Astrocyte (in vitro differentiated cells and primary cell): Measurements from ENCODE around the gene MLLT1. TPM values are rescaled to one million over a fixed set of nuclear protein-coding genes. Genes with fewer than 3 reads are reported as not detected.
A peak's percentile ranks its signal among the peaks of the same experiment; 100 is the strongest.

Experiments used
- DNase-seq: peaks from one replicate; pipeline ENCODE4 v3.0.0-alpha.2; 2010; ENCODE audit warnings: low read depth
- FAIRE-seq: peaks from 2 replicates; lab custom pipeline; 2011; peaks lifted over from hg19 to GRCh38; lab: Jason Lieb, UNC
- H2AFZ ChIP-seq: 2 replicates; pipeline ENCODE4 v1.6.0; 2012; ENCODE audit warnings: low read depth, low read length, inconsistent platforms
- H3K27ac ChIP-seq: 2 replicates; pipeline ENCODE4 v1.5.1; 2011; ENCODE audit warnings: low read depth, low read length, inconsistent platforms
- H3K27me3 ChIP-seq: 2 replicates; pipeline ENCODE4 v1.6.0; 2011; ENCODE audit warnings: low read length, inconsistent platforms; ENCODE audit not compliant: insufficient read depth
- H3K36me3 ChIP-seq: 2 replicates; pipeline ENCODE4 v1.5.1; 2011; ENCODE audit warnings: low read length, inconsistent platforms; ENCODE audit not compliant: insufficient read depth
- H3K4me1 ChIP-seq: 2 replicates; pipeline ENCODE4 v1.5.1; 2011; ENCODE audit warnings: low read length, inconsistent platforms; ENCODE audit not compliant: insufficient read depth
- H3K4me2 ChIP-seq: 2 replicates; pipeline ENCODE4 v1.6.0; 2012; ENCODE audit warnings: low read length, inconsistent platforms
- H3K4me3 ChIP-seq: 2 replicates; pipeline ENCODE4 v1.5.1; 2011; ENCODE audit warnings: low read depth, mild to moderate bottlenecking, low read length, inconsistent platforms; ENCODE audit not compliant: insufficient read depth
- H3K79me2 ChIP-seq: 2 replicates; pipeline ENCODE4 v1.6.0; 2012; ENCODE audit warnings: mild to moderate bottlenecking, low read length, inconsistent platforms; ENCODE audit not compliant: insufficient read depth
- H3K9ac ChIP-seq: 2 replicates; pipeline ENCODE4 v1.6.0; 2012; ENCODE audit warnings: mild to moderate bottlenecking, low read length, inconsistent platforms
- H3K9me3 ChIP-seq: 2 replicates; pipeline ENCODE4 v1.5.1; 2012; ENCODE audit warnings: low read depth, mild to moderate bottlenecking, low read length, inconsistent platforms; ENCODE audit not compliant: insufficient read depth
- H4K20me1 ChIP-seq: 2 replicates; pipeline ENCODE4 v1.6.0; 2012; ENCODE audit warnings: low read length, inconsistent platforms; ENCODE audit not compliant: insufficient read depth
- H3K27ac Mint-ChIP-seq: one replicate; pipeline ENCODE4 v1.8.0; 2021; ENCODE audit warnings: mild to moderate bottlenecking, mixed read lengths; ENCODE audit not compliant: unreplicated experiment
- H3K27me3 Mint-ChIP-seq: one replicate; pipeline ENCODE4 v1.8.0; 2021; ENCODE audit warnings: low read depth, mixed read lengths; ENCODE audit not compliant: unreplicated experiment
- H3K36me3 Mint-ChIP-seq: one replicate; pipeline ENCODE4 v1.8.0; 2021; ENCODE audit warnings: low read depth, mixed read lengths; ENCODE audit not compliant: unreplicated experiment
- H3K4me1 Mint-ChIP-seq: one replicate; pipeline ENCODE4 v1.8.0; 2021; ENCODE audit warnings: low read depth, mixed read lengths; ENCODE audit not compliant: unreplicated experiment
- H3K4me3 Mint-ChIP-seq: one replicate; pipeline ENCODE4 v1.8.0; 2021; ENCODE audit warnings: mild to moderate bottlenecking, moderate library complexity, mixed read lengths; ENCODE audit not compliant: unreplicated experiment
- H3K9me3 Mint-ChIP-seq: one replicate; pipeline ENCODE4 v1.8.0; 2021; ENCODE audit warnings: mild to moderate bottlenecking, mixed read lengths; ENCODE audit not compliant: unreplicated experiment
- CTCF ChIP-seq: IDR thresholded peaks from 2 replicates; pipeline ENCODE4 v1.5.1; 2011; ENCODE audit warnings: low read depth, mild to moderate bottlenecking, inconsistent platforms, low read length, moderate library complexity; ENCODE audit not compliant: insufficient read depth
- EZH2 ChIP-seq: IDR thresholded peaks from 2 replicates; pipeline ENCODE4 v1.6.1; 2012; ENCODE audit warnings: mild to moderate bottlenecking, low read length, inconsistent platforms; ENCODE audit not compliant: insufficient read depth
- total RNA-seq: library from RNA; stranded (reverse); gene quantifications from 2 replicates; pipeline ENCODE4 v1.2.1, GENCODE V29; 2021

Gene MLLT1
- total RNA-seq, 1 donor from 2014 or later, result 46.0 TPM

DNA sequence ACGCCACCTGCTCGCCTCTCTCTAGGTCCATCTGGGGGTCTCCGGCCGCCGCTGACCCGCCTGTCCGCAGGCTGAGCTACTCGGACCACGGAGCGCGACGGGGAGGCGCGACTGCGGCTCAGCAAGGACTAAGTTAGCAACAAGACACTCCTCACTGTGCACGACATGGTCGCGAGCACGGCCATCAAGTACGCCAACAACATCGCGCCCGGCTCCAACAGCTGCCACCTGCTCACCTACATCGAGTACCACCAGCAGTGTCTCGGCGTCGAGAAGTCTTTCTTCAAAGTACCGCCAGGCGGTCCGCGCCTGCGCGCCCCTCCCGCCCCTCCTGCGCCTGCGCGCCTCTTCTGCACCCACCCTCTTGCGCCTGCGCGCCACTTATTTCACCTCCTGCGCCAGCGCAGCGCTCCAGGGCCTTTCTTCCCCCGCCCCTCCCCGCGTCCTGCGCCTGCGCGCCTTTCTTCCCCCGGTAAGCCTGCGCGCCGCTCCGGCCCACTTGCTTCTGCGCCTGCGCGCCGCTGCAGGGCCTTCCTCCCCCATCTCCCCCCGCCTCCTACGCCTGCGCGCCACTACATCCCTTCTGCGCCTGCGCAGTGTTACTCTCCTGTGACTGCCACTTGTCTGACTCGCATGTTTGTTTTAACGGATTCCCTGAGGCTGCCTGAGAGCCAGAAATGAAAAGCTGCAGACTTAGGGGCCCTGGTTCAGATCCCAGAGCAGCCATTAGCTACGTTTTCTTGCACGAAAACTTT lies 80.4 kb downstream of the MLLT1 start:
- no peak overlapping the region for H3K27ac ChIP-seq
- peak; percentile 85 for DNase-seq
- H3K79me2 ChIP-seq, result peaks cover 13% of the 10 kb centered on the region
- H4K20me1 ChIP-seq, result no peaks in the 10 kb centered on the region
- Mint-ChIP-seq H3K27me3 (no peaks in the 10 kb centered on the region), H3K4me1 (peaks cover 1% of the 10 kb centered on the region), H3K9me3 (no peaks in the 10 kb centered on the region), H3K36me3 (peaks cover 9% of the 10 kb centered on the region), H3K4me3 (peak overlapping the region; percentile 96), H3K27ac (peak overlapping the region; percentile 69)
- peak overlapping the region; percentile 100 for H2AFZ ChIP-seq
- FAIRE-seq, result no peak
- no peaks in the 10 kb centered on the region for H3K27me3 ChIP-seq
- H3K9me3 ChIP-seq, result no peaks in the 10 kb centered on the region
- TF ChIP-seq EZH2, result no peak
- no peak for TF ChIP-seq CTCF
- H3K4me3 ChIP-seq, result peak overlapping the region; percentile 85
- H3K9ac ChIP-seq, result peak overlapping the region; percentile 84
- H3K4me2 ChIP-seq, result peak overlapping the region; percentile 97
- peaks cover 5% of the 10 kb centered on the region for H3K4me1 ChIP-seq
- no peaks in the 10 kb centered on the region for H3K36me3 ChIP-seq

GRCh38 chr19:6198896-6199239 lies 80.9 kb downstream of the MLLT1 start:
- Mint-ChIP-seq H3K4me3 (peak overlapping the region; percentile 96), H3K27me3 (no peaks in the 10 kb centered on the region), H3K9me3 (no peaks in the 10 kb centered on the region), H3K4me1 (peaks cover 1% of the 10 kb centered on the region), H3K36me3 (peaks cover 9% of the 10 kb centered on the region), H3K27ac (peak overlapping the region; percentile 69)
- peaks cover 5% of the 10 kb centered on the region for H3K4me1 ChIP-seq
- H3K27me3 ChIP-seq, result no peaks in the 10 kb centered on the region
- H3K36me3 ChIP-seq, result no peaks in the 10 kb centered on the region
- no peak for DNase-seq
- no peaks in the 10 kb centered on the region for H4K20me1 ChIP-seq
- peak overlapping the region; percentile 85 for H3K4me3 ChIP-seq
- H3K27ac ChIP-seq, result no peak overlapping the region
- FAIRE-seq, result no peak
- no peak for TF ChIP-seq CTCF
- H3K79me2 ChIP-seq, result peaks cover 13% of the 10 kb centered on the region
- peak overlapping the region; percentile 97 for H3K4me2 ChIP-seq
- H2AFZ ChIP-seq, result peak overlapping the region; percentile 100
- peak overlapping the region; percentile 84 for H3K9ac ChIP-seq
- H3K9me3 ChIP-seq, result no peaks in the 10 kb centered on the region

- Histone ChIP-seq H3K9ac (no peak overlapping the region), H3K4me2 (no peak overlapping the region), H3K27ac (no peak overlapping the region), H3K4me1 (peaks cover 5% of the 10 kb centered on the region), H3K79me2 (peaks cover 13% of the 10 kb centered on the region), H3K27me3 (no peaks in the 10 kb centered on the region), H3K9me3 (peaks cover 3% of the 10 kb centered on the region), H4K20me1 (no peaks in the 10 kb centered on the region), H3K36me3 (no peaks in the 10 kb centered on the region), H3K4me3 (no peak overlapping the region), H2AFZ (no peak overlapping the region)
- DNase-seq, result no peak
- TF ChIP-seq EZH2, result no peak
- TF ChIP-seq CTCF, result no peak
- H3K27ac Mint-ChIP-seq, result no peak overlapping the region
- peaks cover 1% of the 10 kb centered on the region for H3K4me1 Mint-ChIP-seq
- no peak for FAIRE-seq
- H3K27me3 Mint-ChIP-seq, result no peaks in the 10 kb centered on the region
- H3K9me3 Mint-ChIP-seq, result peaks cover 7% of the 10 kb centered on the region
- H3K36me3 Mint-ChIP-seq, result peaks cover 18% of the 10 kb centered on the region
- no peak overlapping the region for H3K4me3 Mint-ChIP-seq
Measured at GRCh38 chr19:6196361-6196760, 83.4 kb downstream of the MLLT1 start.
